ENCODE measurements around the gene OR2T2.
"Not testable (repeated sequence)": the region's sequence is repeated elsewhere in the genome, so short reads cannot be mapped to it uniquely, and the experiment has no call there.

The OR2T2 gene

DNA sequence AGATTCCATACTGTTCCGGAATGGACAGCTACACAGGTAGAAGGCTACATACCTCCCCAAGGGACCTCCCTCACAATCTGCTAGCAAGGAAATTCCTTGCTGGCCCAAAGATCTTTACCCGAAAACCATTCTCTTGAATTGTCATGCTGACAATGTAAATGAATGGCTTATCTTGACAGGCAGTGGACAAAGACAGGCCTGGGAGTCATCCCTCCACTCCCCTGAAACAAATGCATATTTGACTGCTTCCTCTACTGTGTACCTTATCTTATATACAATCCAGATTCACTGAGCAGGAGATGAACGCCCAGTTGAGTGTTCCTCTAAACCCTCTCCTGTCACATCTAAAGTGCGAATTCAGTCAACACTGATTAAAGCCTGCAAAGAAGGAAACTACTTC is 834 bp upstream of the OR2T2 start:
- in situ Hi-C loops (cut with HindIII; ENCODE audit: low pct_unique_long_range_greater_than_20kb, low sequenced_read_pairs); DNase-seq (ENCODE audit: low read depth in 1 of 2, low spot score in 1 of 2): not testable (repeated sequence)

GRCh38 chr1:248448409-248449074 is 3.1 kb downstream of the OR2T2 start:
- DNase-seq (ENCODE audit: low read depth in 1 of 2, low spot score in 1 of 2); in situ Hi-C loops (cut with HindIII; ENCODE audit: low pct_unique_long_range_greater_than_20kb, low sequenced_read_pairs): not testable (repeated sequence)

DNA sequence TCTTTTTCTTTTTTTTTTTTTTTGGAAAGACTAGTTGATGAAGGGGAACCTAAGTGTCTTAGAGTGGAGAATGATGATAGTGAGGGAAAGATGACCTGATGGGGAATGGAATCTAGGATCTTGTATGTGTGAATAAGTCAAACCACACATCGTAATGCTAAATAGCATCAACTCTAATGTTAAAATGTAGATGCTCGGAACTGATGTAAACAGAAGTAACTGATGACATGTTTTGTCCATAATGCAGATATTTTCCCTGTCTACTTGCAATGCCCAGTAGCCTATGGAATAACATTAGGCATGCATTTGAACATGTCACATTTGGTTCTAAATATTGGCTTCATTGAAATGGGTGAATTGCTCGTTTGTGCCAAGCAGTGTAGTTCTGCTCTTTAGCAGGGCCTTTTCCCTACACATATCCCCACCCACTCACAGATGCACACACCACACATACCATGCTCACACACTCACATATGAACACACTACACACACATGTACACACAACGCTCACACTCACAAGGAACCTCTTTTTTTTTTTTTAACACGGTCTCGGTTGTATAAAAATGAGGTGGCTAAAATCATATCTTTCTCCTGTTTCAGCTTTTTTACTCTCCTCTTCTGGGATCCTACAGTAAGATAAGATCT is 4.5 kb downstream of the OR2T2 start:
- DNase-seq (ENCODE audit: low read depth in 1 of 2, low spot score in 1 of 2); in situ Hi-C loops (cut with HindIII; ENCODE audit: low pct_unique_long_range_greater_than_20kb, low sequenced_read_pairs): not testable (repeated sequence)

DNA sequence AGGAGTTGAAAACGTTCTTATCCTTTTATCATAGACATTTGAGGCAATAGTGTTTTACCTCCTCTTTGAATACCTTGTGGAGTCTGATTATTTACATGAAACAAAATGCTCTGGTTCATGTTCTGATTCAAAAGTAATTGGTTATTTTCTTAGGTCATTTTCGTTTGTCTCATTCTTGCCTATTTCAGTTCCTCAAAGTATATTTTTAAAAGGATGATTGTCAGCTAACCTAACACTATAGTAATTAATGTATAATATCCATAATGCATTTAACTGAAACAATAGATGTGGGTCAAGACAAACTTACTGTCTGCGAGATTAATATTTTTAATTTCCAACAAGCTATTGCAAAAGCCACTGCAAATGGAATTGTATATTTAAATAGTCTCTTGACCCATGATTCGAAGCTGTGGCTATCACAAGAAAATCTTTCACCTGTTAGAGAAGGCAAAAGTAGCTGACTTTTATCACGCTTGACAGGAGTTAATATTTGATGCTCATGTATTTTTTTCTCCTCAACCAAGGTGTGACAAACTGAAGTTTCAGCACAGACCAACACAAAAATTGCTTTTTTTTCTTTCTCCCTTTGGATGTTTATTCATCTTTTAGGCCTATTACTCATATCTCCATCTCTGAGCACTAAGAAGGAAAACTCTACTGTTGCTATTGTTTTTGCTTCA is 5.2 kb downstream of the OR2T2 start:
- in situ Hi-C loops (cut with HindIII; ENCODE audit: low pct_unique_long_range_greater_than_20kb, low sequenced_read_pairs); DNase-seq (ENCODE audit: low read depth in 1 of 2, low spot score in 1 of 2): not testable (repeated sequence)

GRCh38 chr1:248453619-248454018 is 8.2 kb downstream of the OR2T2 start:
- in situ Hi-C loops (cut with HindIII; ENCODE audit: low pct_unique_long_range_greater_than_20kb, low sequenced_read_pairs), result not testable (repeated sequence)

GRCh38 chr1:248455045-248455444 is 9.6 kb downstream of the OR2T2 start:
- in situ Hi-C loops (cut with HindIII; ENCODE audit: low pct_unique_long_range_greater_than_20kb, low sequenced_read_pairs), result not testable (repeated sequence)

More at GRCh38 chr1:248453619-248454018, 8.2 kb downstream of the OR2T2 start:
- DNase-seq (ENCODE audit: low read depth in 1 of 2, low spot score in 1 of 2), result not testable (repeated sequence)

GRCh38 chr1:248456635-248457034 is 11.2 kb downstream of the OR2T2 start:
- in situ Hi-C loops (cut with HindIII; ENCODE audit: low pct_unique_long_range_greater_than_20kb, low sequenced_read_pairs); DNase-seq (ENCODE audit: low read depth in 1 of 2, low spot score in 1 of 2): not testable (repeated sequence)

More at GRCh38 chr1:248455045-248455444, 9.6 kb downstream of the OR2T2 start:
- DNase-seq (ENCODE audit: low read depth in 1 of 2, low spot score in 1 of 2), result not testable (repeated sequence)

DNA sequence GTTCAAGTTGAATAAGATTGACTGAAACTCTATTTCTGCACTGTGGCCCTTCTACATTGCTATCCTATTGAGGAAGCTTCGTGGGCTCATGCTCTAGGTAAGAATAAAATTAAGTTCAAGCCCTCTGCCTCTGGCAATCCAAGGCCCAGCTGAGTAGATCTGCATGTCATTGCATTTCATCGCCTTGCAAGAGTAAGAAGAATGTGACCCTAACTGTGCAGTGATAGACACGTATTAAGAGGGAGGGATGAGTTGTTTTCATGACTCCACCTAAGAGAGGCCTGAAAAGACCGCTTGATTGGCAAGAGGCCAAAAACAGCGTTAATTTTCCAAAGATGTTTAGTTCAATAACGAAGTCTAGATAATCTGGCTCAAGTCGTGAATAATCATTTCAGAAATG is 13.7 kb downstream of the OR2T2 start:
- DNase-seq (ENCODE audit: low read depth in 1 of 2, low spot score in 1 of 2); in situ Hi-C loops (cut with HindIII; ENCODE audit: low pct_unique_long_range_greater_than_20kb, low sequenced_read_pairs): not testable (repeated sequence)

DNA sequence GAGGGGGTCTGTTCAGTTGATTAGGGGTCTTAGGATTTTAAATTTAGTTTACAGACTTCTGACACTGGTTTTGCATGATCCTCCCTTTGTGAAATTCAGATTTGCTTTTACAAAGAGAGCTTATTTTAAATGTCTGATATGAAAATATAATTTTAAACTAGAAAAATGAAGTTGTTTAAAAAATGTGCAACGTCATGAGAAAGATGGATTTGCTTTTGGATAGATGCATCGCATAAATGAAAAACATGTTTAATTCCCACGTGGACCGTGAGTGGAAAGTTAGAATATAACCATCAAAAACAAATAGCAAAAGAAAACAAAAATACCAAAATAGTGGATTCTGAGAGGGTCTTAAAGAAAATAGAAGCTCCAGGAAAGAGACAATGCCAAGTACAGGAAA is 25.7 kb downstream of the OR2T2 start:
- no peak for DNase-seq (ENCODE audit: low read depth in 1 of 2, low spot score in 1 of 2)
- TF ChIP-seq JUND (IDR thresholded peaks at IDR 0.05; ENCODE audit: low read depth), result no peak
- in situ Hi-C loops (cut with HindIII; ENCODE audit: low pct_unique_long_range_greater_than_20kb, low sequenced_read_pairs), result no loop called here

DNA sequence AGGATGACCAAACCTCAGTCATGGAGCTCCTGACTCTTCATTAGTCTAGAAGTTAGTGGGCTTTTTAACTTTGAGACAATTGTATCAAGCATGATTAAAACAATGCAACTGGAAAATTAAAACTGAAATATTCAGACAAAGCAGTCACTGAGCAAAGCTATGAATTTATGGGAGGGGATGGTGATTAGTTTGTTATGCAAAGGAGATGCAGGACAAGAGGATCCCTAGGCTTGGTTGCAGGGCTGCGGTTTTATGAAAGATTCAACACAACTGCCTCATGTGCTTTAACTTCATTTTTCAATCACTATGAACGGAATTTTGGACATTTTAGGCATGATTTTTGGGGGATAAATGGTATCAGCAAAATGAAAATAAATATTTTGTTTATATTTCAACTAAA is 26.7 kb downstream of the OR2T2 start:
- in situ Hi-C loops (cut with HindIII; ENCODE audit: low pct_unique_long_range_greater_than_20kb, low sequenced_read_pairs), result not testable (repeated sequence)

GRCh38 chr1:248473051-248473450 is 27.6 kb downstream of the OR2T2 start, which contains the start of gene OR2T3:
OR2T3 (plus strand) TSS chr1:248473351; CDS start chr1:248473351, 0 bp downstream.
- DNase-seq (ENCODE audit: low read depth in 1 of 2, low spot score in 1 of 2); in situ Hi-C loops (cut with HindIII; ENCODE audit: low pct_unique_long_range_greater_than_20kb, low sequenced_read_pairs): not testable (repeated sequence)

More for the DNA sequence above, 26.7 kb downstream of the OR2T2 start:
- DNase-seq (ENCODE audit: low read depth in 1 of 2, low spot score in 1 of 2), result not testable (repeated sequence)

GRCh38 chr1:248475660-248476059 is 30.2 kb downstream of the OR2T2 start:
- DNase-seq (ENCODE audit: low read depth in 1 of 2, low spot score in 1 of 2); in situ Hi-C loops (cut with HindIII; ENCODE audit: low pct_unique_long_range_greater_than_20kb, low sequenced_read_pairs): not testable (repeated sequence)

GRCh38 chr1:248481686-248482579 is 36.5 kb downstream of the OR2T2 start:
- in situ Hi-C loops (cut with HindIII; ENCODE audit: low pct_unique_long_range_greater_than_20kb, low sequenced_read_pairs), result not testable (repeated sequence)

DNA sequence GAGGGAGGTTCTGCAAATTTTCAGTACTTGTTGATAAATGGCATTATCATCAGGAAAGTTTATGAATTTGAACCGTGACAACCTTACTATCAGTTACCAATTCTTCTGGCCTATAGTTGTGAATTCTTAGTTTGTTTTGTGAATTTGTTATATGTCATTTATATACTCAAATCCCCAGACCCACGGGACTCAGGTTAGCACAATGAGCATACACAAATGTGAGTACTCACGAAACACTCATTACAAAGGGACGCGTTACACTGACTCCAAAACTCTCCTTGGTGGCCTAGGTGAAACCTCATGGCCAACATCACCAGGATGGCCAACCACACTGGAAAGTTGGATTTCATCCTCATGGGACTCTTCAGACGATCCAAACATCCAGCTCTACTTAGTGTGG is 42.9 kb downstream of the OR2T2 start, which contains the start of gene OR2T5:
TSS of gene OR2T5 (plus strand) at position 301 of the 400 bp plus-strand sequence. CDS start at position 301, 0 bp downstream.
- in situ Hi-C loops (cut with HindIII; ENCODE audit: low pct_unique_long_range_greater_than_20kb, low sequenced_read_pairs); DNase-seq (ENCODE audit: low read depth in 1 of 2, low spot score in 1 of 2): not testable (repeated sequence)

More at GRCh38 chr1:248481686-248482579, 36.5 kb downstream of the OR2T2 start:
- DNase-seq (ENCODE audit: low read depth in 1 of 2, low spot score in 1 of 2), result not testable (repeated sequence)

- in situ Hi-C loops (cut with HindIII; ENCODE audit: low pct_unique_long_range_greater_than_20kb, low sequenced_read_pairs), result not testable (repeated sequence)
These were observed 51.2 kb downstream of the OR2T2 start for GRCh38 chr1:248496661-248497060.

GRCh38 chr1:248500305-248501035 is 55.0 kb downstream of the OR2T2 start:
- DNase-seq (ENCODE audit: low read depth in 1 of 2, low spot score in 1 of 2); in situ Hi-C loops (cut with HindIII; ENCODE audit: low pct_unique_long_range_greater_than_20kb, low sequenced_read_pairs): not testable (repeated sequence)

More at GRCh38 chr1:248496661-248497060, 51.2 kb downstream of the OR2T2 start:
- not testable (repeated sequence) for DNase-seq (ENCODE audit: low read depth in 1 of 2, low spot score in 1 of 2)
